ENCODE data around the gene TLE5.

Gene TLE5

DNA sequence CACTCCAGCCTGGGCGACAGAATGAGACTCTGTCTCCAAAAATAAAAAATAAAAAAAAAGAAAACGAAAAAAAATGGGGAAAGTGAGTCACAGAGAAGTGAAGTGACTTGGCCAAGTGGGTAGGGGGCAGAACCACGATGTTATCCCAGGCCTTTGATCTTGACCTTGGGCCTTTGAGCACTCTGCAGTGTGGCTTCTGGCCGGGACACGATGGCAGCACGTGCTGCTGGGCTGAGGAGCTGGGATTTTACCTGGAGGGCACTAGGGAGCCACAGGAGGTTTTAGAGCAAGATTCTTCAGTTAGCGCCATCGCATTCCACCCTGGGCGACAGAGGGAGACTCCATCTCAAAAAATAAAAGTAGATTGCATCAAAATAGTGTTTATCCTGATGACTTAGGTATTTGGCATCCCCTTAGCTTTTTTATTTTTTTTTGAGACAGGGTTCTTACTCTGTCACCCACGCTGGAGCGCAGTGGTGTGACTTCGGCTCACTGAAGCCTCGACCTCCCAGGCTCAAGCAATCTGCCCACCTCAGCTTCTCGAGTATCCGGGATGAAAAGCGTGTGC, 4.3 kb upstream of the TLE5 start:
- ATAC-seq: no peak
- TF ChIP-seq, protein P1, sequence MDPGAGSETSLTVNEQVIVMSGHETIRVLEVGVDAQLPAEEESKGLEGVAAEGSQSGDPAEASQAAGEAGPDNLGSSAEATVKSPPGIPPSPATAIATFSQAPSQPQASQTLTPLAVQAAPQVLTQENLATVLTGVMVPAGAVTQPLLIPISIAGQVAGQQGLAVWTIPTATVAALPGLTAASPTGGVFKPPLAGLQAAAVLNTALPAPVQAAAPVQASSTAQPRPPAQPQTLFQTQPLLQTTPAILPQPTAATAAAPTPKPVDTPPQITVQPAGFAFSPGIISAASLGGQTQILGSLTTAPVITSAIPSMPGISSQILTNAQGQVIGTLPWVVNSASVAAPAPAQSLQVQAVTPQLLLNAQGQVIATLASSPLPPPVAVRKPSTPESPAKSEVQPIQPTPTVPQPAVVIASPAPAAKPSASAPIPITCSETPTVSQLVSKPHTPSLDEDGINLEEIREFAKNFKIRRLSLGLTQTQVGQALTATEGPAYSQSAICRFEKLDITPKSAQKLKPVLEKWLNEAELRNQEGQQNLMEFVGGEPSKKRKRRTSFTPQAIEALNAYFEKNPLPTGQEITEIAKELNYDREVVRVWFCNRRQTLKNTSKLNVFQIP (CRISPR knock-in tag; IDR thresholded peaks at IDR 0.05; ENCODE audit: borderline replicate concordance, low read depth): no peak
- TF ChIP-seq, protein P2, sequence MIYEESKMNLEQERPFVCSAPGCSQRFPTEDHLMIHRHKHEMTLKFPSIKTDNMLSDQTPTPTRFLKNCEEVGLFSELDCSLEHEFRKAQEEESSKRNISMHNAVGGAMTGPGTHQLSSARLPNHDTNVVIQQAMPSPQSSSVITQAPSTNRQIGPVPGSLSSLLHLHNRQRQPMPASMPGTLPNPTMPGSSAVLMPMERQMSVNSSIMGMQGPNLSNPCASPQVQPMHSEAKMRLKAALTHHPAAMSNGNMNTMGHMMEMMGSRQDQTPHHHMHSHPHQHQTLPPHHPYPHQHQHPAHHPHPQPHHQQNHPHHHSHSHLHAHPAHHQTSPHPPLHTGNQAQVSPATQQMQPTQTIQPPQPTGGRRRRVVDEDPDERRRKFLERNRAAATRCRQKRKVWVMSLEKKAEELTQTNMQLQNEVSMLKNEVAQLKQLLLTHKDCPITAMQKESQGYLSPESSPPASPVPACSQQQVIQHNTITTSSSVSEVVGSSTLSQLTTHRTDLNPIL (CRISPR knock-in tag; IDR thresholded peaks at IDR 0.05; ENCODE audit: low read depth): no peak
- TF ChIP-seq ESRRG (CRISPR knock-in tag; IDR thresholded peaks at IDR 0.05) (no peak), BACH2 (CRISPR knock-in tag; IDR thresholded peaks at IDR 0.05; ENCODE audit: borderline replicate concordance) (no peak), TOX (CRISPR knock-in tag; IDR thresholded peaks at IDR 0.05; ENCODE audit: borderline replicate concordance) (no peak), ZNF70 (CRISPR knock-in tag; IDR thresholded peaks at IDR 0.05) (no peak), ISL1 (CRISPR knock-in tag; IDR thresholded peaks at IDR 0.05) (no peak)
- TF ChIP-seq, protein P3, sequence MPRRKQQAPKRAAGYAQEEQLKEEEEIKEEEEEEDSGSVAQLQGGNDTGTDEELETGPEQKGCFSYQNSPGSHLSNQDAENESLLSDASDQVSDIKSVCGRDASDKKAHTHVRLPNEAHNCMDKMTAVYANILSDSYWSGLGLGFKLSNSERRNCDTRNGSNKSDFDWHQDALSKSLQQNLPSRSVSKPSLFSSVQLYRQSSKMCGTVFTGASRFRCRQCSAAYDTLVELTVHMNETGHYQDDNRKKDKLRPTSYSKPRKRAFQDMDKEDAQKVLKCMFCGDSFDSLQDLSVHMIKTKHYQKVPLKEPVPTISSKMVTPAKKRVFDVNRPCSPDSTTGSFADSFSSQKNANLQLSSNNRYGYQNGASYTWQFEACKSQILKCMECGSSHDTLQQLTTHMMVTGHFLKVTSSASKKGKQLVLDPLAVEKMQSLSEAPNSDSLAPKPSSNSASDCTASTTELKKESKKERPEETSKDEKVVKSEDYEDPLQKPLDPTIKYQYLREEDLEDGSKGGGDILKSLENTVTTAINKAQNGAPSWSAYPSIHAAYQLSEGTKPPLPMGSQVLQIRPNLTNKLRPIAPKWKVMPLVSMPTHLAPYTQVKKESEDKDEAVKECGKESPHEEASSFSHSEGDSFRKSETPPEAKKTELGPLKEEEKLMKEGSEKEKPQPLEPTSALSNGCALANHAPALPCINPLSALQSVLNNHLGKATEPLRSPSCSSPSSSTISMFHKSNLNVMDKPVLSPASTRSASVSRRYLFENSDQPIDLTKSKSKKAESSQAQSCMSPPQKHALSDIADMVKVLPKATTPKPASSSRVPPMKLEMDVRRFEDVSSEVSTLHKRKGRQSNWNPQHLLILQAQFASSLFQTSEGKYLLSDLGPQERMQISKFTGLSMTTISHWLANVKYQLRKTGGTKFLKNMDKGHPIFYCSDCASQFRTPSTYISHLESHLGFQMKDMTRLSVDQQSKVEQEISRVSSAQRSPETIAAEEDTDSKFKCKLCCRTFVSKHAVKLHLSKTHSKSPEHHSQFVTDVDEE (CRISPR knock-in tag; IDR thresholded peaks at IDR 0.05): no peak
- TF ChIP-seq, protein P4, sequence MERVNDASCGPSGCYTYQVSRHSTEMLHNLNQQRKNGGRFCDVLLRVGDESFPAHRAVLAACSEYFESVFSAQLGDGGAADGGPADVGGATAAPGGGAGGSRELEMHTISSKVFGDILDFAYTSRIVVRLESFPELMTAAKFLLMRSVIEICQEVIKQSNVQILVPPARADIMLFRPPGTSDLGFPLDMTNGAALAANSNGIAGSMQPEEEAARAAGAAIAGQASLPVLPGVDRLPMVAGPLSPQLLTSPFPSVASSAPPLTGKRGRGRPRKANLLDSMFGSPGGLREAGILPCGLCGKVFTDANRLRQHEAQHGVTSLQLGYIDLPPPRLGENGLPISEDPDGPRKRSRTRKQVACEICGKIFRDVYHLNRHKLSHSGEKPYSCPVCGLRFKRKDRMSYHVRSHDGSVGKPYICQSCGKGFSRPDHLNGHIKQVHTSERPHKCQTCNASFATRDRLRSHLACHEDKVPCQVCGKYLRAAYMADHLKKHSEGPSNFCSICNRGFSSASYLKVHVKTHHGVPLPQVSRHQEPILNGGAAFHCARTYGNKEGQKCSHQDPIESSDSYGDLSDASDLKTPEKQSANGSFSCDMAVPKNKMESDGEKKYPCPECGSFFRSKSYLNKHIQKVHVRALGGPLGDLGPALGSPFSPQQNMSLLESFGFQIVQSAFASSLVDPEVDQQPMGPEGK (CRISPR knock-in tag; IDR thresholded peaks at IDR 0.05; ENCODE audit: borderline replicate concordance): no peak
- TF ChIP-seq, protein P5, sequence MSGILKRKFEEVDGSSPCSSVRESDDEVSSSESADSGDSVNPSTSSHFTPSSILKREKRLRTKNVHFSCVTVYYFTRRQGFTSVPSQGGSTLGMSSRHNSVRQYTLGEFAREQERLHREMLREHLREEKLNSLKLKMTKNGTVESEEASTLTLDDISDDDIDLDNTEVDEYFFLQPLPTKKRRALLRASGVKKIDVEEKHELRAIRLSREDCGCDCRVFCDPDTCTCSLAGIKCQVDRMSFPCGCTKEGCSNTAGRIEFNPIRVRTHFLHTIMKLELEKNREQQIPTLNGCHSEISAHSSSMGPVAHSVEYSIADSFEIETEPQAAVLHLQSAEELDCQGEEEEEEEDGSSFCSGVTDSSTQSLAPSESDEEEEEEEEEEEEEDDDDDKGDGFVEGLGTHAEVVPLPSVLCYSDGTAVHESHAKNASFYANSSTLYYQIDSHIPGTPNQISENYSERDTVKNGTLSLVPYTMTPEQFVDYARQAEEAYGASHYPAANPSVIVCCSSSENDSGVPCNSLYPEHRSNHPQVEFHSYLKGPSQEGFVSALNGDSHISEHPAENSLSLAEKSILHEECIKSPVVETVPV (CRISPR knock-in tag; IDR thresholded peaks at IDR 0.05): no peak

DNA sequence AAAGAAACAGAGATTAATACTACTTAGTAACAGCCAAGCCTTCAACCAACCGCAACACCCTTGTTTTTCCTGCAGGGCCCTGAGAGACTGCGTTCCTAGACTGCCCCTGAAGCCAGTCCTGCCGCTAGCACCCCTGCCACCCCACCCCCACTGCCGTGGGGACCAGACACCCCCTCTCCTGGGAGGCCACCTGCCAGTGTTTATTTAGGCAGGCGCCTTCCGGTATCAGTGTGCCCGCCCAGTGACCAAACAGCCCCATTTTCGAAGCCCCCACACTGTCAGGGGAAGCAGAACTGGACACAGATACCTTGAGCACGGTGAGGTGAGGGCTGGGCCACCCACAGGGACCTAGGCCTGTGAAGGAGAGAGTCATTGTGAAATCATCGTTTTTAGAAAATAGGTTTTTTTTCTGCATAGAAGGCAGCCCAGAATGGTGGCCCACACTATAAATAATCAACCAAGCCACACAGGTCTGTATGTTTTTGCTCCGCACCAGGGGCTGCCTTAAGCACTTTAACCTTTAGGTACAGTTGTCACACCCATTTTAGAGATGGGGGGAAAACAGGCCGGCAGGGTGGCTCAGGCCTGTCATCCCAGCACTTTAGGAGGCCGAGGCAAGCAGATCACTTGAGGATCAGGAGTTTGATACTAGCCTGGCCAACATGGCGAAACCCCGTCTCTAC, 3.5 kb upstream of the TLE5 start:
- no peak for ATAC-seq
- TF ChIP-seq, protein P1 (CRISPR knock-in tag; IDR thresholded peaks at IDR 0.05; ENCODE audit: borderline replicate concordance, low read depth): no peak
- TF ChIP-seq, protein P4 (CRISPR knock-in tag; IDR thresholded peaks at IDR 0.05; ENCODE audit: borderline replicate concordance): no peak
- TF ChIP-seq ZNF8 (CRISPR knock-in tag; IDR thresholded peaks at IDR 0.05) (no peak), RARB (CRISPR knock-in tag; IDR thresholded peaks at IDR 0.05) (no peak), ZC3H10 (CRISPR knock-in tag; IDR thresholded peaks at IDR 0.05) (no peak), ESRRG (CRISPR knock-in tag; IDR thresholded peaks at IDR 0.05) (no peak)

DNA sequence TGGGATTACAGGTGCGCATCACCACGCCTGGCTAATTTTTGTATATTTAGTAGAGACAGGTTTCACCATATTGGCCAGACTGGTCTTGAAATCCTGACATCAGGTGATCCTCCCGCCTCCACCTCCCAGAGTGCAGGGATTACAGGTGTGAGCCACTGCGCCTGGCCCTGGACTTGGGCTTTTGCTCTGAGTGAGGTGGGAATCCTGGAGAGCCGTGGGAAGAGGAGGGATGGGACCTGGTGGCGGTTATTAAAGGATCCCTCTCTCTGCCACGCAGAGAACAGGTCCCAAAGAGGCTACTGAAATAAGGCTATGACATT, 1.7 kb upstream of the TLE5 start:
- no peak for ATAC-seq
- TF ChIP-seq, protein P3 (CRISPR knock-in tag; IDR thresholded peaks at IDR 0.05): no peak
- TF ChIP-seq OSR1 (CRISPR knock-in tag; IDR thresholded peaks at IDR 0.05): no peak
- TF ChIP-seq, protein P5 (CRISPR knock-in tag; IDR thresholded peaks at IDR 0.05): no peak
- TF ChIP-seq RARB (CRISPR knock-in tag; IDR thresholded peaks at IDR 0.05): no peak
- no peak for TF ChIP-seq ZNF565 (CRISPR knock-in tag; conservative IDR thresholded peaks at IDR 0.05; ENCODE audit: low read depth)
- no peak for TF ChIP-seq SNAI2 (CRISPR knock-in tag; IDR thresholded peaks at IDR 0.05)

All from SK-N-SH treated with all-trans-retinoic acid at 6 μM for 48 hours (cell line).